ENCODE data around the gene SLC22A1. TPM values are rescaled to one million over a fixed set of nuclear protein-coding genes. Genes with fewer than 3 reads are reported as not detected.

SLC22A1 gene
- total and polyA plus RNA-seq, 2 of the 13 experiments (the other 11 are each of a cell fraction or from before 2014, with no cell fraction given), result 0.80 to 0.87 TPM

DNA sequence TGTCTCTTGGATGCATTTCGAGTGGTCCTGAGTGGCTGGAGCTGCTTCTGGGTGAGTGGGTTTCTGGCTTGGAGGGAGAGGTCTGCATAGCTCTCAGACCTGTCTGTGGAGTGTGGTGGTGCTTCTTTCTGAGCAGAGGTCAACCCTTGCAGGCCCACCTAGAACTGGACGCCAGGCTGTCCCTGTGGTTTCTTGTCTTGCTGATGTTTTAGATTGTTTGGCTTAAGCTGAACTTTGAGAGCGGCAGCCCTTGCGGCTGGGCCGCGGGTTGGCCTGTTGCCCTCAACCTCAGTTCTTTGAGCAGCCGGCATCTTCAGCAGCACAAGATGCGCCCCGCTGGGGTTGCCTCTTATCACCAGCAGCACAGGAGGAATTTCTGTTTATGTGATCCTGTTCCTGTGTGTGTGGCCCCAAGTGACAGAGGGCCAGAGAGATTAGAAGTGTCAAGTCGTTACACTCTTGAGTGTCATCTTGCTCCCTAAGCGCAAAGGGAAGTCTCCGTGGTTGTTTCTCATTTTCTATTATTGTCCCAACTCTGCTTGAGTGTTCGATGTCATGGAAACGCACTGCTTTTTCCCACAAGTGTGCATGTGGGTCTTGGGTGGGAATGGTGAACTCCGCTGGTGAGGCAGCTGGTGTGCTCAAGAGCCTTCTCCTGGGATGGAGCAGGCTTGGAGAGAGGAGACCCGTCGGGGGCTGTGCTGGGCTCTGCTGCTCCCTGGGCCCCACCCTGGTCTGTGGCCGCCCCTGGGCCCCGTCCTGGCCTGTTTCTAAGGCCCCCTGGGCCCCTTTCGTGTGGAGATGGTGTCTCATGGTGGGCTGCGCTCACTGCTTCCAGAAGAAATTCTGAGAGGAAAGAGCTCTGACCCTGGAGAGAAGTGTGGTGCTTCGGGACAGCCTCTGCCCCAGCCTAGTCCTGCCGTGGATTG is 20.1 kb upstream of the SLC22A1 start (continued):
- TF ChIP-seq, protein P1, sequence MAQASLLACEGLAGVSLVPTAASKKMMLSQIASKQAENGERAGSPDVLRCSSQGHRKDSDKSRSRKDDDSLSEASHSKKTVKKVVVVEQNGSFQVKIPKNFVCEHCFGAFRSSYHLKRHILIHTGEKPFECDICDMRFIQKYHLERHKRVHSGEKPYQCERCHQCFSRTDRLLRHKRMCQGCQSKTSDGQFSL (CRISPR knock-in tag; IDR thresholded peaks at IDR 0.05), result no peak
- TF ChIP-seq CREM (IDR thresholded peaks at IDR 0.05), result no peak
- TF ChIP-seq CREM (CRISPR knock-in tag; IDR thresholded peaks at IDR 0.05), result no peak
- no peak for TF ChIP-seq YEATS4 (CRISPR knock-in tag; IDR thresholded peaks at IDR 0.05; ENCODE audit: borderline replicate concordance)

DNA sequence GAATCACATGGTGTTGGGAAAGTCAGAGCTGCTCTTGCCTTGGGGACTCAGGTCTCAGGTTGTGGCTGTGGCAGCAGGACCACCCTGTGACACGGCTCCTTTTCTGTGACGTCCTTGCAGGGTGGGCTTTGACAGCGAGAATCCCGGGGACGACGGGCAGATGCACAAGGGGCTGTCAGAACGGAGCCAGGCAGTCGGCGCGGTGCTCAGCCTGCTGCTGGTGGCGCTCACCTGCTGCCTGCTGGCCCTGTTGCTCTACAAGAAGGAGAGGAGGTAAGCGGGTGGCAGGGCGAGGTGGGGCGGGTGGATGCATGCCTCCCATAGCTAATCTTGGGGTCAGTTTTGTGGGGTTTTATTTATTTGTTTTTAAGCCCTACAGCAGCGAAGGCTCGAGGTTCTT is 19.2 kb upstream of the SLC22A1 start:
- H3K4me2 ChIP-seq (ENCODE audit: low read depth, low read length), result no peak overlapping the region
- TF ChIP-seq MYC (CRISPR knock-in tag; IDR thresholded peaks at IDR 0.05; ENCODE audit: borderline replicate concordance) (no peak), ZNF260 (CRISPR knock-in tag; IDR thresholded peaks at IDR 0.05; ENCODE audit: borderline replicate concordance, low read depth) (no peak), MAFK (conservative IDR thresholded peaks at IDR 0.05 in 1 of 2, IDR thresholded peaks at IDR 0.05 in 1 of 2; ENCODE audit: low read length in 2 of 2) (no peak), RBM22 (optimal IDR thresholded peaks at IDR 0.05; ENCODE audit: low read length) (peak; percentile 18)
- TF ChIP-seq, protein P2, sequence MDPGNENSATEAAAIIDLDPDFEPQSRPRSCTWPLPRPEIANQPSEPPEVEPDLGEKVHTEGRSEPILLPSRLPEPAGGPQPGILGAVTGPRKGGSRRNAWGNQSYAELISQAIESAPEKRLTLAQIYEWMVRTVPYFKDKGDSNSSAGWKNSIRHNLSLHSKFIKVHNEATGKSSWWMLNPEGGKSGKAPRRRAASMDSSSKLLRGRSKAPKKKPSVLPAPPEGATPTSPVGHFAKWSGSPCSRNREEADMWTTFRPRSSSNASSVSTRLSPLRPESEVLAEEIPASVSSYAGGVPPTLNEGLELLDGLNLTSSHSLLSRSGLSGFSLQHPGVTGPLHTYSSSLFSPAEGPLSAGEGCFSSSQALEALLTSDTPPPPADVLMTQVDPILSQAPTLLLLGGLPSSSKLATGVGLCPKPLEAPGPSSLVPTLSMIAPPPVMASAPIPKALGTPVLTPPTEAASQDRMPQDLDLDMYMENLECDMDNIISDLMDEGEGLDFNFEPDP (CRISPR knock-in tag; conservative IDR thresholded peaks at IDR 0.05), result 0 out of 2 replicates have a peak, but pooled peaks have one; percentile 38
- BruUV-seq (replicated peaks), result no TSS peak
- no peak overlapping the region for H2AFZ ChIP-seq (ENCODE audit: low read length)
- CTCF ChIA-PET (ENCODE audit: low intra/inter-chr PET ratio, low total read pairs), result no interaction called here
- H4K20me1 ChIP-seq (ENCODE audit: insufficient read depth, low read length), result no peaks in the 10 kb centered on the region
- H3K27me3 ChIP-seq (ENCODE audit: control insufficient read depth in 1 of 2, insufficient read depth in 2 of 2, low read length in 2 of 2), result no peaks in the 10 kb centered on the region
- DNase-seq (ENCODE audit: low spot score) (no peak), FAIRE-seq (no peak), ATAC-seq (no peak)
- 97% methylated on average over 16 of the region's 16 CpGs for WGBS (ENCODE audit: low lambda C conversion rate)
- POLR2A ChIA-PET, result no interaction called here
- H3K79me2 ChIP-seq (ENCODE audit: insufficient read depth, low read length), result no peaks in the 10 kb centered on the region
- peaks cover 38 to 55% of the 10 kb centered on the region in 2 experiments for H3K36me3 ChIP-seq (replicated peaks in 1 of 2; ENCODE audit: control insufficient read depth in 1 of 2, insufficient read depth in 2 of 2, low read length in 2 of 2)
- no peak overlapping the region for H3K9ac ChIP-seq (ENCODE audit: insufficient read depth, low read depth, low read length)
- intact Hi-C loops (cut with micrococcal nuclease; ENCODE audit: unreplicated experiment), result loop anchor here (2.0 kb wide), 1 partner anchor 14 kb away; no protein-coding TSS in a partner anchor
- H3K4me1 ChIP-seq (ENCODE audit: insufficient read depth, low read length), result peaks cover 34% of the 10 kb centered on the region
- no peak overlapping the region for H3K27ac ChIP-seq (ENCODE audit: extremely low read length, insufficient read depth, low read length)
- no peak overlapping the region for H3K4me3 ChIP-seq (replicated peaks in 1 of 3; ENCODE audit: insufficient read depth in 1 of 3, low read depth in 2 of 3, low read length in 3 of 3)
- H3K9me3 ChIP-seq (ENCODE audit: low read length), result no peaks in the 10 kb centered on the region
- in situ Hi-C loops (cut with HindIII; ENCODE audit: extremely low pct_ligation_motif_present, low pct_unique_long_range_greater_than_20kb), result no loop called here

Measured in HepG2 (cell line).